ENCODE data around the gene LIPK.

LIPK gene

DNA sequence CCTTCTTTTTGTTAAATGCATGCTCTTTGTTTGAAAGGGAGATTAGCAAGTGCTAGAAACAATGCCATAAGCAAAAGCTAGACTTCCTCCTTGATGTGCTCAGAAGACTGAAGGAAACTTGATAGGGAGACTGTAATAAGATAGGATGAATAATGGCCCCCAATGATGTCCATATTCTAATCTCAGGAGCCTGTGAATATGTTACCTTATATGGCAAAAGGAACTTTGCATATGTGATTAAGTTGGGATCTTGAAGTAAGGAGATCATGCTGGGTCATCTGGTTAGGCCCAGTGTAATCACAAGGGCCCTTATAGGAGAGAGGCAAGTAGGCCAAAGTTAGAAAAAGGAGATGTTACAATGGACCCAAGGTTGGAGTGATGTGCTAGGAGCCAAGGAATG is 82.9 kb downstream of the LIPK start:
- no peak for DNase-seq

DNA sequence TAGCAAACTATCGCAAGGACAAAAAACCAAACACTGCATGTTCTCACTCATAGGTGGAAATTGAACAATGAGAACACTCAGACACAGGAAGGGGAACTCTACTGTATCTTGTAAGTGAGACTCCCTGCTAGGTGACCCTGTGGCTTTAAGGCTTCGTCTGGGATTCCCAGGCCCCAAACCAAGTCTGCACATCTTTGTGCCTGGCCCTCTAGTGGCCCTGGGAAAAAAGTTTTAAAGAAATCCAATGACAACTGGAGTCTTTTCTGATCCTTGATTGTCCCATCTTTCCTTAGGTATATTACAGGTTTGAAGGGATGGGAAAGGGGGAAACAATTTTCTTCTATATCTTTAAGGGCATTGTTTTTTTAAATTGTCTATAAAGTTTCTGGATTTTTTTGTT is 85.9 kb downstream of the LIPK start:
- no peak for DNase-seq

DNA sequence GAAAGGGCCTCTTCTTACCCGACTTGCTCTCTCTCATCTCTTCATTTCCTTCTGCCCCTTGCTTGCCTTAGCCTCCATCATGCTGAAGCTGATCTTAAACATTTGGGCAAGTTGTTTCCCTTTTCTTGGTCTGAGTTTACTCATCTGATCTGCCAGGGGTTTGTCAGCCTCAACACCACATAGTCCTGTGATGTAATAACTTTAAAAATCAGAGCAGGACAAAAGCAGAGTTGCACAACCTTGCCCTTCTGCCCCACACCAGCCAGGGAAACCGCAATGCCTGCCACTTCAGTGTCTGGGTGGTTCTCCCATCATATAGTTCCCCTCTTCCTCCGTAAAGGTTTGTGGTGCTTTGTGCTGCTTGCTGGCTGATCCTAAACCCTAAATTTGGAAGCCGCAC is 86.6 kb downstream of the LIPK start:
- no peak for DNase-seq

DNA sequence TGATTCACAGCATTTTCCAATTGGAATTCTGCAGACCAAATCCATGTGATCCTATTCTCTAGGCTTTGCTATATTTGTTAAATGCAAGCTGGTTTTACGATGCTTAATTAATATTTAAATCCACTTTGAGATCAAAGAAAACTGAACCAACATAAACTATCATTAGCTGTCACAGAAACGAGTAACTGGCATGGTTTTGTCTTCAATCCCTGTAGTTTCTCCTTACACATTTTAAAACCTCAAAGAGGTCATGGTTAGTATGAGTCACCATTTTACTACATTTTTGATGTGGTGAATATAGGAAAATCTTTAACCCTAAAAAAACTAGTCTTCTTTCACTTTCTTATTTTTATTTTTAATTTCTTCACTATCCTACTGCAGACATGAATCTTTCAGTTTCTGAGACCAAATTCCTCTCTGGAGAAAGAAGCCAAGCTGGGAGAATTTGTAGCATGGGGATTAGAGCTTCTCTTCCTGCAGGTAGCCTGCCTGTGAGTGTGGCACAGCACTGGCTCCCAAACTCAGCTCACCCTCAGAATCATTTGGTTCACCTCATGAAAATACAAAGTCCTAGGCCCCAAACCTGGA is 87.8 kb downstream of the LIPK start:
- no peak for DNase-seq

DNA sequence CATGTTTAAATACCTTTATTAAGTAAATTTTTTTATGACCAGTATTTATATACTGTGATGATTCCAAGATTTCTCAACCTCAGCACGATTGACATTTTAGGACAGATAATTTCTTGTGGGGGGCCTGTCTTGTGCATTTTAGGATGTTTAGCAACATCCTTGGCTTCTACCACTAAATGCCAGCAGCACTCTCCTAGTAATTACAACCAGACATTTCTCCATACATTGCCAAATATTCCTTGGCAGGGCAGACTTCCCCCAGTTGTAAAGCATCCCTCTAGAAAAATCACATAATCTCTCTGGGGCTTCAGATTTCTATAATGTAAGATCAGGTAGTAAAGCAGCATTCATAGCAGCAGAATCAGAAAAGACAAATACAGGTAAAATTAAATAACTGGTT is 88.7 kb downstream of the LIPK start:
- no peak for DNase-seq

DNA sequence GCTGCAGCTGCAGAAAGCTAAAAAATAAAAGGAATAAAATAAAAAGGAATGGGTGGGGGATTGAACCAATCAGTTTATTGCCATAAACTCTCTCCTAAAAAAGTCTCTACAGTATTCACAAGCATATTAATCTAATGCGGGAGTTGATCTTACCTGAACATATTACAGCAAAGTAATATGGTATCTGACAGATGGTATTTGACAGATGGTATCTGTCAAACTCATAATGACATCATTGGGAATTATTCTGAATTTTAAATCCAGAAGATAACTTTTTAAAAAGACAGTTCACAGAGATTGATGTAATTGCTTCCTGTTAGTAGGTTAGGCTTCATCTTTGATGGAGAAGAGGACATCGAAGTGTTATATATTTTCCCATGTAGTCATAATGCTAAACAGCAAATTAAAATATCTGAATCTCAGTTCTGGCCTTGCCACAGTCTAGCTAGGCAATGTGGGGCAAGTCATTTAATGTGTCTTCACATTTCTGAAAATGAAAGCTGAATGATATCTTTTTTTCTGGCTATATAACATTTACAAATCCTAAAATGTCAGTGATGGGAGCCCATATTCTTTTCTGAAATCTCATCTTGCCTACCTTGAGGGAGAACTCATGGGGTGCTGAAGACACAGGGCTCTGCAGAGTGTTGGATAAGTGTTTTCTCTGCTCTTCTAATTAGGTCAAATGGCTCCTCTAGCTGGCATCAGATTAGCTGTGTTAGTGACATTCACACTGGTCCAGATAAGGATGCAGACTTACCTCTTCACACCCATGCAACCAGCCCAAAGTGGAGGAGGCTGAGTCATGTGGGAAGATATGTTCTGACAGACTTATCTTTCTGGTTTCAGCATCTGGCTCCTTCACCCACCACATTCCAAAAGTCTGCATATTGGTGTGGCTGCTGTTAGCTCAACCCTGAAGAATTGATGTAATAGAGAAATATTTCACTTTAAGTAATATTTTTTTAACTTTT is 94.4 kb downstream of the LIPK start:
- DNase-seq = no peak

All from activated CD4-positive, alpha-beta T cell treated with anti-CD3 and anti-CD28 coated beads, Interleukin-2, amount 50 U/mL, for 1 hour (primary cell).